GM19193 (cell line): ENCODE results near the gene DRAP1.

Source experiments
- POLR2A ChIP-seq: IDR thresholded peaks from 4 replicates; pipeline ENCODE4 v1.6.1; 2011; ENCODE audit not compliant: insufficient read depth, insufficient read length; ENCODE audit errors: extremely low read depth

The DRAP1 gene

DNA sequence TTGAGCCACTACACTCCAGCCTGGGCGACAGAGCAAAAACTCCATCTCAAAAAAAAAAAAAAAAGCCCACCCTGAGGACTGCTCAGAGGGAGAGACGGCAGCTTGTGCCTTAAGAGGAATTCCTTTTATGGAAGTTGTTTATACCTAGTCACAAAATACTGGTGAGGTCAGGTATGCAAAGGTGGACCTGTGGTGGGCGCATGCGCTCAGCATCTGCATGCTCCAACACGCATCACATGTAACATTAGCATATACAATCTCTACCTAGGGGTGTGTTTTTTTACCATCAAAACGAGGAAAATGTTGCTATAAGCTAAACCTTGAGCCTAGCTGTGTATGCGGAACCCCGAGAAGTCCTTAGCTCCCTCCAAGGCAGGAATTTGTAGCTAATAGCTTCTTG lies 35.5 kb downstream of the DRAP1 start:
- no peak for TF ChIP-seq POLR2A

DNA sequence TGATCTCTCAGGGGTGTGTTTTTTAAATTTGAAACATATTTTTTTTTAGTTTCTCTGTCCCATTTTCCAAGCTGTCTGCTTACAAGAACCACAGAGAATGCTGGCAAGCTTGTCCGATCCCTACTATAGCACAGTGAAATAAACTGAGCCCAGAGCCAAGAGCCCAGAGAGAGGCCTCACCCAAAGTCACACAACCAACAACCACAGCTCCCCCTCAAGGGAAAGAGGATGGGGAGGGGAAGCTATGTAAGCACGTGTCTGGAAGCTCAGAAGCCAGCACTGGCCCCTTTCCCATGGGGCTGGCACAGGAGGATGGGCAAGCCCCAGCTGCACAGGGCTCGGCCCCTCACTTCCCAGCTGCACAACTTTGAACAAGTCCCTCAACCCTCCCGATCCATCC lies 39.1 kb downstream of the DRAP1 start:
- no peak for TF ChIP-seq POLR2A

DNA sequence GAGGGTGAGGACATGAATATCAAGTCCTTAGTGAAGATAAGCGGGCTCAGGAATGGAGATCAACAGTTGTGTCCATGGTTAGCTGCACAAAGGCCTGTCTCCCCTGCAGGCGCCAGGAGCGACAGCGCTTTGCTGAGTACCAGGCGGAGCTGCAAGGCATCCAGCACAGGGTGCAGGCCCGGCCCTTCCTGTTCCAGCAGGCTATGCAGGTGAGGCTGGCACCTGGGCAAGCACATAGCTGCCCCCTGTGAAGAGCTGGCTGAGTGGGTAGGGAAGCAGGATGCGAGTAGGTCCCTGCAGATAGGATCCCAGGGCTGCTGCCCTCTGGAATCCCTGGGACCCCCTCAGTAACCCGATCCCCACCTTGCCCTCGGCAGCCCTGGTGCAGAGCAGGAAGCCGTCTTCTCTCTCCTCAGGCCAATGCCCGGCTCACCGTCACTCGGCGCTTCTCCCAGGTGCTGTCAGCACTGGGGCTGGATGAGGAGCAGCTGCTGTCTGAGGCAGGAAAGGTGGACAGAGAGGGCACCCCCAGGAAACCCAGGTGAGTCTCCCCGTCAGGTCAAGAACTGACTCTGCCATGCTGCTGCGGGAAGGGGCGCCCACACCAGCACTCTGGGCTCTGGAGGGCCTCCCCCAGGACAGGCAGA lies 39.7 kb downstream of the DRAP1 start:
- TF ChIP-seq POLR2A = no peak

DNA sequence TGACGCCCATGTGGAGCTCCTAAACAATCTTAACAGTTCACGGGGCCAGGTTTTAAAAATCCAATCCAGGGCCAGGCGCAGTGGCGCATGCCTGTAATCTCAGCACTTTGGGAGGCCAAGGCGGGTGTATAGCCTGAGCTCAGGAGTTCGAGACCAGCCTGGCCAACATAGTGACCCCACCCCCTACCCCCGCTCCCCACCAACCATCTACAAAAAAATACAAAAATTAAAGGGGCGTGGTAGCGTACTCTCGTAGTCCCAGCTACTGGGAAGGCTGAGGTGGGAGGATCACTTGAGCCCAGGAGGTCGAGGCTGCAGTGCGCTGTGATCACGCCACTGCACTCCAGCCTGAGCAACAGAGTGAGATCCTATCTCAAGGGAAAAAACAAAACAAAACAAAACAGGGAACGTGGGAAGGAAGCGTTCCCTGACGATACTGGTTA lies 41.6 kb downstream of the DRAP1 start:
- no peak for TF ChIP-seq POLR2A

DNA sequence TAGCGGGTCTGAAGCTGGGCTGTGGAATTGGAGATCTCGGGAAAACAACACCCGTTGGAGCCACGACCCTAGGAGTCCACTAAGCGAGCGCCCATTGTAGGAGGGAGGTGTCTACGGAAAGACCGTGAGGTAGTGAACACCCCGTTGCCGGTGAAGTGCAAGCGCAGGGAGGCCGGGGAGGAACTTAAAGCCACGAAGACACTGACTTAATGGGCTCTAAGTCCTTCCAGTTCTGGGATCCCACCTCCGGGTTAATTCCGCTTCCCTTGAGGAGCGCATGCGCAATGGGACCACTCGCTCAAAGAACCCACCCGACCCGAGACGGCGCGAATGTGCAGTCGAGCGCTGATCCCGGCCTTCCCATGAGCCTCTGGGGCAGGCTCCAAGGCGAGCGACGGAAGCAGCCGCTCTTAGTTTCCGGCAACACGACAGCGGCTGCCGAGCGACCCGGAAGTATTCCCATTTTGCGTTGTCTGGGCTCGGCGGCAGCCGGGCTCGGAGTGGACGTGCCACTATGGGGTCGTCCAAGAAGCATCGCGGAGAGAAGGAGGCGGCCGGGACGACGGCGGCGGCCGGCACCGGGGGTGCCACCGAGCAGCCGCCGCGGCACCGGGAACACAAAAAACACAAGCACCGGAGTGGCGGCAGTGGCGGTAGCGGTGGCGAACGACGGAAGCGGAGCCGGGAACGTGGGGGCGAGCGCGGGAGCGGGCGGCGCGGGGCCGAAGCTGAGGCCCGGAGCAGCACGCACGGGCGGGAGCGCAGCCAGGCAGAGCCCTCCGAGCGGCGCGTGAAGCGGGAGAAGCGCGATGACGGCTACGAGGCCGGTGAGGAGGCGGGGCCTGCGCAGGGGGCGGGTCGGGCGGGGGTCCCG lies 42.3 kb downstream of the DRAP1 start, which contains the start of gene SART1:
Gene SART1 (plus strand): TSS at position 468 of the 874 bp plus-strand sequence. CDS start 47 bp downstream, at position 515.
- TF ChIP-seq POLR2A = peak; percentile 91

DNA sequence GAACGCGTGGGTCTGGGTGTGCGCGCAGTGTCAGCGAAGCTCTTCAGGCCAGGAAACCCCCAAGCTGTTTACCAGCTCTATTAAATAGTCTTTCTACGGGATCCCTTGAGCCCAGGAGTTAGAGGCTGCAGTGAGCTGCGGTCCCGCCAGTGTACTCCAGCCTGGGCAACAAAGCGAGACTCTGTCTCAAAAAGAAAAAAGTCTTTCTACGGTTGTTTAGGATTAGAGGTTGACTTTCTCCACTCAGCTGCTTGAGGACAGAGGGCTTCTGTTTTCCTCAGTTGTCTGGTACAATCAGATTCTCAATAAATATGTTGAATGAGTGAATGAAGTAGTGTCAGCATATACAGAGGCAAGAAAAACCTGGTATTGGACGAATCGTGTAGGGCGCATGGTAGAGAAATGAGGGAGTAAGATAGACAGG lies 42.9 kb downstream of the DRAP1 start:
- TF ChIP-seq POLR2A = no peak

DNA sequence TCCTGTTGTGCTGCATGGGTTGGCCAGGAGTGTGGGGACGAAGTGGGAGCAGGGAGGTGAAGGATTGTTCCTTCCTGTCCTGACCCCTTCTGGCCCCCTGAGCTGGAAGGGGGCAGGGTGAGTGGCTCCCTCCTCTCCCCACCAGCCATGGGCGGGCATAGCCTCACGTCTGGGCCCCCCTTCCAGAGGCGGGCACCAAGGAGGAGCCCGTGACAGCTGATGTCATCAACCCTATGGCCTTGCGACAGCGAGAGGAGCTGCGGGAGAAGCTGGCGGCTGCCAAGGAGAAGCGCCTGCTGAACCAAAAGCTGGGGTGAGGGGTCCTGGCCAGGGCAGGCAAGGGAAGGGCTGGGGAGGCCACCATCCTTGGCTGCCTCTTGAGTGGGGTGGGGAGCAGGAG lies 45.7 kb downstream of the DRAP1 start:
- TF ChIP-seq POLR2A = no peak

DNA sequence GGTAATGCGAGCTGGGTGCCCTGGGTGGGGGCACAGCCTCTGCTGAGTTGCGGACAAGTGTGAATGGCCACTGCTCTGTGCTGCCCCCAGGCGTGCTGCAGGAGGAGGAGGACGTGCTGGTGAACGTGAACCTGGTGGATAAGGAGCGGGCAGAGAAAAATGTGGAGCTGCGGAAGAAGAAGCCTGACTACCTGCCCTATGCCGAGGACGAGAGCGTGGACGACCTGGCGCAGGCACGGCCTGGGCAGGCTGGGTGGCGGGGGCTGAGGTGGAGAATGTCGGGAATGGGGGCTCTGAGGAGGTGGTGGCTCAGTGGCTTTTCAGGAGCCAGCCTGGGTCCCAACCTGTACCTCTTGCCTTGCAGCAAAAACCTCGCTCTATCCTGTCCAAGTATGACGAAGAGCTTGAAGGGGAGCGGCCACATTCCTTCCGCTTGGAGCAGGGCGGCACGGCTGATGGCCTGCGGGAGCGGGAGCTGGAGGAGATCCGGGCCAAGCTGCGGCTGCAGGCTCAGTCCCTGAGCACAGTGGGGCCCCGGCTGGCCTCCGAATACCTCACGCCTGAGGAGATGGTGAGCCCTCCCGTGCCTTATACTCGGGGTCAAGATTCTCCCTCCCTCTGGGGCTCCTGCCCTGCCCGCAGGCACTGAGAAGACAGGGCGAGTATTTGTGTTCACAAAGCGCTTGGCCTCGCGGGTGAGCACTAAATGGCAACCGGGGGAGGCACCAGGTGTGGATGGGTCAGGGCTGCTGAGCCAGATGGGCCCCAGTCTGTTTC lies 46.9 kb downstream of the DRAP1 start:
- no peak for TF ChIP-seq POLR2A

DNA sequence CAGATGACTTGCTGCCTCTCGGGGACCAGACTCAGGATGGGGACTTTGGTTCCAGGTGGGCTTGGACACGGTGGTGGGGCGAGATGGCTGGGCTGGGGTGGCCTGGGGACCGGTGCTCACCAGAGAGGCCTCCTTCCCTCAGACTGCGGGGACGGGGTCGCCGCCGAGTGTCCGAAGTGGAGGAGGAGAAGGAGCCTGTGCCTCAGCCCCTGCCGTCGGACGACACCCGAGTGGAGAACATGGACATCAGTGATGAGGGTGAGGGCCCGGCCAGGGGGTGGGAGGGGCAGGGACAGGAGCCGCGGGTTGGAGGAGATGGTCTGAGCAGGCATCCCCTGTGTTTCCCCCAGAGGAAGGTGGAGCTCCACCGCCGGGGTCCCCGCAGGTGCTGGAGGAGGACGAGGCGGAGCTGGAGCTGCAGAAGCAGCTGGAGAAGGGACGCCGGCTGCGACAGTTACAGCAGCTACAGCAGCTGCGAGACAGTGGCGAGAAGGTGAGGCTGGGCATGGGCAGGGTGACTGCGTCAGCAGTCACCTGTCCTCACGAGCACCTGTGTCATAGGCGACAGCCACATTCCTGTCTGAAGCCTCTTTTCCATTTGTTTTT lies 48.2 kb downstream of the DRAP1 start:
- TF ChIP-seq POLR2A = no peak

DNA sequence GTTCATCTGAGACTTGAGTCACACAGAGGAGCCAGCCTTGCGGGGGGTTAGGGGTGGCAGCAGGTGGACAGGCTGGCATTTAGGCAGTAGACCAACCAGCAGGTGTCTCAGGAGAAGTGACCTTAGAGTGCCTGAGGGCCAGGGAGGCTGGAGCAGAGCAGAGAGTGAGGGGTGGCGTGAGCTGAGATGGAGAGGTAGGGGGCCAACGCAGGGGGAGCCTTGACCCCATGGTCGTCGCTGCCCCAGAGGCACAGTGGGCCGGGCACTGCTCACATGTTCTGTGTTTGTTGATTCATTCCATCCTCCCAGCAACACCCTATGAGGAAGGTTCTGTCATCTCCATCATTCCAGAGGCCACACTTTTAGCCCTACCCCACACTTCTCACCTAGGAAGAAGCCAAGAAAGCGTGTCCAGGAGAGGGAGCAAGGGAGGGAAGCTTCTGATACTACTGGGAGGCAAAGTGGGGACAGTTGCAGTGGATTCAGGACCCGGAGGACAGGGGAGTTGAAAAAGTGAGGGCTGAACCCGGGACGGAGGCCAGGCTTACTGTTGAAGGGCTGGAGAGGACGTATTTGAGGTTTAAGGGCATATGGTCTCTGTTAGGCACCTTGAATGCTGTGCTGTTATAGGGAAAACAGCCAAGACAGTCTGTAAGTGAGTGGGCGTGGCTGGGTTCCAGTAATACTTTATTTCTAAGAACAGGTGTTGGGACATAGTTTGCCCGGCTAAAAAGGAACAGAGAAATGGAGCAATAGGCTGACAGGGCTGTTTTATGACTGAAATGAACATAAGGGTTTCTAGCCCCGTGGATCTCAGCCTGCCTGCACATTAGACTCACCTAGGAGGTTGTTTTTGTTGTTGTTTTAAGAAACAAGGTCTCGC lies 49.6 kb downstream of the DRAP1 start:
- TF ChIP-seq POLR2A = no peak
